HEK293T (cell line): ENCODE results near the gene APOA4.

Experiments used
- CTCF ChIA-PET: fragments of 350-600 bp; formaldehyde crosslinking; extraction: SDS; loops from one replicate; lab custom pipeline; 2021; ENCODE audit warnings: antibody characterized with exemption, inconsistent platforms; lab: Yijun Ruan, JAX
- POLR2A ChIA-PET: fragments of 350-600 bp; formaldehyde crosslinking; extraction: SDS; loops from one replicate; lab custom pipeline; 2020; ENCODE audit warnings: antibody characterized with exemption, inconsistent platforms; lab: Yijun Ruan, JAX
- DNase-seq: peaks from one replicate; pipeline ENCODE4 v3.0.0; 2012; ENCODE audit warnings: mixed read lengths; ENCODE audit errors: extremely low spot score
- ARNT ChIP-seq: fragments of 450-650 bp; IDR thresholded peaks from 2 replicates; pipeline ENCODE4 v1.6.1; 2017; ENCODE audit warnings: mild to moderate bottlenecking
- BHLHE40 ChIP-seq: fragments of 450-650 bp; IDR thresholded peaks from 2 replicates; pipeline ENCODE4 v1.6.1; 2016; ENCODE audit warnings: mild to moderate bottlenecking, moderate library complexity, borderline replicate concordance
- CTBP1 ChIP-seq: fragments of 450-650 bp; IDR thresholded peaks from 2 replicates; pipeline ENCODE4 v1.6.1; 2016; ENCODE audit warnings: borderline replicate concordance
- ELF4 ChIP-seq: fragments of 450-650 bp; IDR thresholded peaks from 2 replicates; pipeline ENCODE4 v1.6.1; 2017; ENCODE audit warnings: antibody characterized with exemption
- FOXA1 ChIP-seq: fragments of 450-650 bp; IDR thresholded peaks from 2 replicates; pipeline ENCODE4 v1.6.1; 2016; ENCODE audit warnings: mild to moderate bottlenecking
- FOXK2 ChIP-seq: fragments of 450-650 bp; IDR thresholded peaks from 2 replicates; pipeline ENCODE4 v1.6.1; 2016; ENCODE audit warnings: mild to moderate bottlenecking
- FOXM1 ChIP-seq: fragments of 450-650 bp; IDR thresholded peaks from 2 replicates; pipeline ENCODE4 v1.6.1; 2017; ENCODE audit warnings: mild to moderate bottlenecking, borderline replicate concordance
- HDGF ChIP-seq: fragments of 450-650 bp; IDR thresholded peaks from 2 replicates; pipeline ENCODE4 v1.6.1; 2017; ENCODE audit warnings: antibody characterized with exemption, borderline replicate concordance
- L3MBTL2 ChIP-seq: fragments of 450-650 bp; conservative IDR thresholded peaks from 2 replicates; pipeline ENCODE4 v1.6.1; 2016; ENCODE audit warnings: mild to moderate bottlenecking
- LEF1 ChIP-seq: fragments of 450-650 bp; IDR thresholded peaks from 2 replicates; pipeline ENCODE4 v1.6.1; 2017; ENCODE audit warnings: mild to moderate bottlenecking, borderline replicate concordance
- NFRKB ChIP-seq: fragments of 450-650 bp; IDR thresholded peaks from 2 replicates; pipeline ENCODE4 v1.6.1; 2016; ENCODE audit warnings: mild to moderate bottlenecking, moderate library complexity
- PKNOX1 ChIP-seq: fragments of 450-650 bp; IDR thresholded peaks from 2 replicates; pipeline ENCODE4 v1.6.1; 2016
- SP1 ChIP-seq: fragments of 450-650 bp; IDR thresholded peaks from 2 replicates; pipeline ENCODE4 v1.6.1; 2017
- SUZ12 ChIP-seq: fragments of 450-650 bp; IDR thresholded peaks from 2 replicates; pipeline ENCODE4 v1.6.1; 2016; ENCODE audit warnings: mild to moderate bottlenecking
- TARDBP ChIP-seq: fragments of 450-650 bp; IDR thresholded peaks from 2 replicates; pipeline ENCODE4 v1.6.1; 2016
- ZNF384 ChIP-seq: fragments of 450-650 bp; IDR thresholded peaks from 2 replicates; pipeline ENCODE4 v1.6.1; 2016

APOA4 gene

DNA sequence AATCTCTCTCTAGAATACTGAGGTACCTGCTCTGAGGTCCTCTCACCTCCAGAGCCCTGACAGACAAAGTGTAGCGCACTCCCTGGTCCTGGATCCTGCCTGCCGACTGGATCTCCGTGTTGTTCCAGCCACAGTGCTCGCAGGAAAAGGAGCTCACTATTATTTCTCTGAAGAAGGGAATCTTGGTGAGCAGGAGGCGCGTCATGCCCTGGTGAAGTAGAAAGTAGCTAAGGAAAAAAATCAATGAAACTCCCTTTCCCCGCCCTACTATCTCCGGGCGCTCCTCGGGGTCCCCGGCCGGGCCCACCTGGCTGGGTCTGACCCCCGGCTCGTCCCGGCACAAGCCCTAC, 35.7 kb downstream of the APOA4 start:
- ChIA-PET POLR2A (interaction anchor here (1.0 to 3.4 kb wide), 9 partner anchors 8 to 356 kb away, joined by 3 to 24 read pairs (median 6); partner anchors contain the start of genes BUD13, PAFAH1B2 and SIK3), CTCF (interaction anchor here (1.3 kb wide), 1 partner anchor 386 kb away, joined by 4 read pairs; no protein-coding TSS in a partner anchor)
- no peak for TF ChIP-seq NFRKB
- no peak for TF ChIP-seq TARDBP
- no peak for TF ChIP-seq FOXA1
- TF ChIP-seq LEF1 = no peak
- TF ChIP-seq L3MBTL2 = no peak
- TF ChIP-seq ZNF384 = no peak
- TF ChIP-seq HDGF = no peak
- TF ChIP-seq PKNOX1 = no peak
- no peak for TF ChIP-seq FOXK2
- no peak for TF ChIP-seq ARNT
- TF ChIP-seq ELF4 = no peak
- no peak for DNase-seq

DNA sequence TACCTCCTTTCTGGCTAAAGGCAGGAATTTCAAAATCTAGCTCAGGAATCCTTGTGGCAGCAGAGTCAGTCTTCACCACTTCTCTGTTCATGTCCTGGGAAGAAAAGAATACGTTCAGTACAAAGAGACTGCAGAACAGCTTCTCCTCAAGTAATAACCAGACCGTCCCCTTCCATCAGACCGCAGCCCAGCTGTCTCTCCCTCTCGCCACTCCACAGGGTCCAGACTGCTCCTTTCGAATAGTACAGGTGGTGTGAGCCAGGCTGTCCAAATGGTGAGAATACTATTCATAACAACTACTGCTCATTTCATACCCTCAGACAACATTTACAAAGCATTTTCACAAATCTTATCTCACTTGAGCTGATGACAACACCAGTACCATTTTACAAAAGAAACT, 36.1 kb downstream of the APOA4 start:
- ChIA-PET POLR2A (interaction anchor here (1.3 to 3.4 kb wide), 6 partner anchors 8 to 357 kb away, joined by 3 to 24 read pairs (median 6); partner anchors contain the start of genes BUD13 and PAFAH1B2), CTCF (interaction anchor here (1.3 to 1.4 kb wide), 2 partner anchors 49 to 386 kb away, joined by 4 read pairs; no protein-coding TSS in a partner anchor)
- DNase-seq = no peak
- TF ChIP-seq HDGF = no peak

DNA sequence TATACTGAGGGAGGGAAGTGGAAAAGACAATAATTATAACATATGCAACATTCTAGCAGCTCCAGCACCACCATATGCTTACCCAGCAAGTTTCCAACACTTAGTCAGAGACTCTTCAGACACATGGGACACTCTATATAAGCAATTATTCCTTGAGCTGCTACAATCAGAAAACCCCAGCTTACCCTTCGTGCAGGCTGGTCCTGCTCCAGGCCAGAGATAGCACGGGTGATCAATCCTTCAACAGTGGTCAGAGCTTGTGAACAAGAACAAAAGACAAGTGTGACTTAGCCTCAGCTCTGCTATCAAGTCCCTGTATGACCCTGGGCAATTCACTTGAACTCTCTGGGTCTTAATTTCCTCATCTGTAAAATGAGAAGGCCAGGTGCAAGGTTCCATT, 36.8 kb downstream of the APOA4 start:
- ChIA-PET POLR2A (interaction anchor here (1.3 to 3.4 kb wide), 3 partner anchors 12 to 357 kb away, joined by 4 to 18 read pairs (median 6); partner anchors contain the start of genes BUD13 and PAFAH1B2), CTCF (interaction anchor here (1.3 to 1.4 kb wide), 2 partner anchors 50 to 387 kb away, joined by 4 read pairs; no protein-coding TSS in a partner anchor)
- TF ChIP-seq L3MBTL2 (no peak), PKNOX1 (no peak), ELF4 (no peak), SUZ12 (no peak), BHLHE40 (no peak), HDGF (no peak), SP1 (no peak), FOXM1 (no peak), FOXA1 (no peak), CTBP1 (no peak), NFRKB (no peak), FOXK2 (no peak)
- no peak for DNase-seq

DNA sequence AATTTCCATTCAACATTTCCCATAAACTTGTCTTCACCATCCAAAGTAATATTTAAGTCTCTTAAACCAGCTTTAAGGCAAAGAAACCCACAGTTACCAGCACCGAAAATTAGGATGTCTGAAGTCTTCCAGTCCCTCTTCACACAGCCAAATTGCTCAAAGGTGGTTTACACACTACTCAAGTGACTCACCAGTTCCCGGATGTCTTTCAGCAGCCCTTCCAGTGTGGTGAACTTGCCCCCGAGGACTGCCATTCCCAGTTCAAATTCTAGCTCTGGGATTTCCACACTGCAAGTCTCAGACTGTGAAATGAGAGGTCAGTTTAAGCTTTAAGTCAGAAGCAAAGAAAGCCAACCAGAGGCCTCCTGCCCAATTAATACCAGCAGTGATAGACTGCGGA, 40.4 kb downstream of the APOA4 start:
- no peak for DNase-seq
- POLR2A ChIA-PET = interaction anchor here (0.7 kb wide), 1 partner anchor 442 kb away, joined by 4 read pairs; no protein-coding TSS in a partner anchor
- no peak for TF ChIP-seq BHLHE40
- no peak for TF ChIP-seq CTBP1
- CTCF ChIA-PET = interaction anchor here (1.2 kb wide), 1 partner anchor 9 kb away, joined by 3 read pairs; the partner anchor contains the start of gene APOA5

DNA sequence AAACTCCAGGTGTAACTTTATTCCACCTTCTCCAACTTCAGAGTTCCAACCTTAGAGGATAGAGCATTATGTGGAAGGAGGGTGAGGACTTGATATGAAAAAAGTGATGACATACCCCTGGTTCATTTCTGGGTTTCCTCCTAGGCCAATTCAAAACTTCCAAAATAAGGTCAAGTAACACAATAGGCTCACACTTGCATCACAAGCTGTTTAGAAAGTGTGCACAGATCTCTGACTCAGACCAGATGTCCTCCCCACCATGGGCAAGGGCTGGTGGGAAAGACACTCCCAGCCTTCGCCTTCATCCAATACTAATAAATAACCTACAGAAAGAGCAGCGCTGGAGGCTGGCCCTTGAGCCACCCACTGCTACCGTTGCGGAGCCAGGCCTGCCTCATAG, 44.5 kb downstream of the APOA4 start:
- POLR2A ChIA-PET = interaction anchor here (1.8 kb wide), 1 partner anchor 9 kb away, joined by 6 read pairs; the partner anchor contains the start of gene ZPR1
- TF ChIP-seq TARDBP (no peak), ELF4 (no peak), L3MBTL2 (no peak), BHLHE40 (no peak), LEF1 (no peak), FOXK2 (no peak), FOXM1 (no peak), ZNF384 (no peak), SP1 (no peak), ARNT (no peak), PKNOX1 (no peak), NFRKB (no peak), SUZ12 (no peak), FOXA1 (no peak), HDGF (no peak), CTBP1 (no peak)
- CTCF ChIA-PET = no interaction called here
- DNase-seq = no peak

- ChIA-PET CTCF (no interaction called here), POLR2A (no interaction called here)
- TF ChIP-seq HDGF (no peak), SUZ12 (no peak), L3MBTL2 (no peak), ELF4 (no peak), CTBP1 (no peak), TARDBP (no peak), LEF1 (no peak), PKNOX1 (no peak), BHLHE40 (no peak), ZNF384 (no peak), FOXM1 (no peak), NFRKB (no peak), FOXA1 (no peak), FOXK2 (no peak), SP1 (no peak), ARNT (no peak)
- no peak for DNase-seq
Measured at GRCh38 chr11:116777056-116777455, 46.0 kb downstream of the APOA4 start.
